ENCODE data around the gene PTCH1. TPM values are rescaled to one million over a fixed set of nuclear protein-coding genes. Genes with fewer than 3 reads are reported as not detected.

Gene PTCH1
- total RNA-seq, 1 experiment from 2014 or later = 15.2 TPM

DNA sequence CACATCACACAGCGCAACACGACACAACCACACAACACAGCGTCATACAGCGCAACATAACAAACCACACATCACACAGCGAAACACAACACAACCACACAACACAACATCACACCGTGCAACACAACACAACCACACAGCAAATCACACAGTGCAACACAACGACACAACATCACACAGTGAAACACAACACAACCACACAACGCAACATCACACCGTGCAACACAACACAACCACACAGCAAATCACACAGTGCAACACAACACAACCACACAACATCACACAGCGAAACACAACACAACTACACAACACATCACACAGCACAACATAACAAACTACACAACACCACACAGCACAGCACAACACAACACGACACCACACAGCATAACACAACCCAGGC, 40.4 kb upstream of the PTCH1 start (continued):
- TF ChIP-seq YY1 (IDR thresholded peaks at IDR 0.05; ENCODE audit: extremely low read depth, insufficient replicate concordance, low read depth, low read length) = no peak
- TF ChIP-seq FOSL1 (IDR thresholded peaks at IDR 0.05; ENCODE audit: low read depth) = no peak

DNA sequence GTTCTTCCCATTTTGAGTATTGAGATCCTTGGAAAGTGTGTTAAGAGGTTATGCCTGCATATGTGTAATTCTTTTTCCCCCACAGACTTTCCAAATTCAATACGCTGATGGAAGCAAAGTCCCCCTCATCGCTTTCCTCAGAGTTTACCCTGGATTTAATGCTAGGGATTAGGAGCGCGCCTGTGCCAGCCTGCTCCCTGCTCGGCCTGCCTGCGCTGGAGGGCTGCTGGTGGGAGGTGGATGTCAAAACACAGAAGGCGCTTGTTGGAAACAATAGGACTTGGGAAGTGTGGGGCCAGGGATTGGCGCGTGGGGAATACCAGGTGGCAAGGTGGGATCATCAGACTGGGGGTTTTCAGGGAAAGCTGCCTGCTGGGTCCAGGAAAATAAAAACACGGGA, 39.8 kb upstream of the PTCH1 start:
- intact Hi-C loops (cut with micrococcal nuclease) = no loop called here
- no peak overlapping the region for H2AFZ ChIP-seq (ENCODE audit: low read depth, low read length, poor library complexity, severe bottlenecking)
- H3K9me3 ChIP-seq (ENCODE audit: control insufficient read depth in 1 of 2, insufficient read depth in 1 of 2, low read depth in 1 of 2, low read length in 2 of 2) = no peaks in the 10 kb centered on the region
- no peaks in the 10 kb centered on the region for H3K79me2 ChIP-seq (ENCODE audit: insufficient read depth, low read length)
- no peaks in the 10 kb centered on the region for H3K4me1 ChIP-seq (ENCODE audit: control insufficient read depth in 1 of 2, insufficient read depth in 2 of 2, low read length in 2 of 2)
- 0 out of 2 replicates have a peak, but pooled peaks cover 2% of the 10 kb centered on the region for H3K27me3 ChIP-seq (ENCODE audit: insufficient read depth, low read length)
- no peak for TF ChIP-seq JUND (IDR thresholded peaks at IDR 0.05)
- TF ChIP-seq, protein P1, sequence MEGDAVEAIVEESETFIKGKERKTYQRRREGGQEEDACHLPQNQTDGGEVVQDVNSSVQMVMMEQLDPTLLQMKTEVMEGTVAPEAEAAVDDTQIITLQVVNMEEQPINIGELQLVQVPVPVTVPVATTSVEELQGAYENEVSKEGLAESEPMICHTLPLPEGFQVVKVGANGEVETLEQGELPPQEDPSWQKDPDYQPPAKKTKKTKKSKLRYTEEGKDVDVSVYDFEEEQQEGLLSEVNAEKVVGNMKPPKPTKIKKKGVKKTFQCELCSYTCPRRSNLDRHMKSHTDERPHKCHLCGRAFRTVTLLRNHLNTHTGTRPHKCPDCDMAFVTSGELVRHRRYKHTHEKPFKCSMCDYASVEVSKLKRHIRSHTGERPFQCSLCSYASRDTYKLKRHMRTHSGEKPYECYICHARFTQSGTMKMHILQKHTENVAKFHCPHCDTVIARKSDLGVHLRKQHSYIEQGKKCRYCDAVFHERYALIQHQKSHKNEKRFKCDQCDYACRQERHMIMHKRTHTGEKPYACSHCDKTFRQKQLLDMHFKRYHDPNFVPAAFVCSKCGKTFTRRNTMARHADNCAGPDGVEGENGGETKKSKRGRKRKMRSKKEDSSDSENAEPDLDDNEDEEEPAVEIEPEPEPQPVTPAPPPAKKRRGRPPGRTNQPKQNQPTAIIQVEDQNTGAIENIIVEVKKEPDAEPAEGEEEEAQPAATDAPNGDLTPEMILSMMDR (IDR thresholded peaks at IDR 0.05 in 2 of 3, conservative IDR thresholded peaks at IDR 0.05 in 1 of 3; ENCODE audit: borderline replicate concordance in 1 of 3, insufficient read depth in 1 of 3, low read depth in 2 of 3, low read length in 2 of 3) = no peak
- TF ChIP-seq ZNF274 (IDR thresholded peaks at IDR 0.05; ENCODE audit: low read depth, low read length) = no peak
- TF ChIP-seq EGR1 (IDR thresholded peaks at IDR 0.05; ENCODE audit: low read depth) = no peak
- no peak for TF ChIP-seq SP1 (IDR thresholded peaks at IDR 0.05; ENCODE audit: low read depth)
- no peak for TF ChIP-seq CEBPB (IDR thresholded peaks at IDR 0.05; ENCODE audit: low read depth)
- TF ChIP-seq EZH2phosphoT487 (IDR thresholded peaks at IDR 0.05; ENCODE audit: borderline replicate concordance) = no peak
- no peak for TF ChIP-seq TCF7L2 (IDR thresholded peaks at IDR 0.05; ENCODE audit: borderline replicate concordance, extremely low read depth, insufficient read depth, insufficient read length)
- no peak for TF ChIP-seq ELF1 (IDR thresholded peaks at IDR 0.05; ENCODE audit: borderline replicate concordance, low read depth)
- no peak for TF ChIP-seq CBX3 (IDR thresholded peaks at IDR 0.05; ENCODE audit: low read depth)
- TF ChIP-seq, protein P2, sequence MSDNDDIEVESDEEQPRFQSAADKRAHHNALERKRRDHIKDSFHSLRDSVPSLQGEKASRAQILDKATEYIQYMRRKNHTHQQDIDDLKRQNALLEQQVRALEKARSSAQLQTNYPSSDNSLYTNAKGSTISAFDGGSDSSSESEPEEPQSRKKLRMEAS (IDR thresholded peaks at IDR 0.05) = no peak
- TF ChIP-seq POLR2AphosphoS5 (IDR thresholded peaks at IDR 0.05; ENCODE audit: low read depth, low read length) = no peak
- no peak for TF ChIP-seq SRF (IDR thresholded peaks at IDR 0.05; ENCODE audit: low read depth)
- TF ChIP-seq FOSL1 (IDR thresholded peaks at IDR 0.05; ENCODE audit: low read depth) = no peak
- CTCF ChIA-PET = no interaction called here
- H3K36me3 ChIP-seq (ENCODE audit: control insufficient read depth in 1 of 2, insufficient read depth in 2 of 2, low read length in 2 of 2) = no peaks in the 10 kb centered on the region
- H3K27ac ChIP-seq (ENCODE audit: low read depth, low read length) = no peak overlapping the region
- no peak for ATAC-seq
- H3K9ac ChIP-seq (ENCODE audit: low read length) = no peak overlapping the region
- no peaks in the 10 kb centered on the region for H4K20me1 ChIP-seq (ENCODE audit: insufficient read depth)
- no peak overlapping the region for H3K4me2 ChIP-seq (ENCODE audit: low read length)
- no peaks in the 10 kb centered on the region for H3K9me2 ChIP-seq (ENCODE audit: insufficient read depth)
- POLR2A ChIA-PET = no interaction called here
- DNase-seq (ENCODE audit: low read depth, low spot score) = no peak
- no peak overlapping the region for H3K4me3 ChIP-seq (replicated peaks in 1 of 2; ENCODE audit: low read depth in 1 of 2, low read length in 2 of 2)
- RAD21 ChIA-PET (ENCODE audit: low non-redundant PET in 1 of 2, low total read pairs in 2 of 2, uncharacterized antibody in 2 of 2, unreplicated experiment in 2 of 2) = no interaction called here
- BruUV-seq (replicated peaks) = no TSS peak

All from HCT116 (cell line).